Trophoblast cell (in vitro differentiated cells and primary cell): ENCODE data around the gene FRMD1.

Source experiments
- DNase-seq, 2 donors: peaks; one replicate each; pipeline ENCODE4 v3.0.0-alpha.2; 2016
- H2AFZ ChIP-seq: 2 replicates; pipeline ENCODE4 v1.6.1; 2013; ENCODE audit warnings: low read length, moderate library complexity, mild to moderate bottlenecking; ENCODE audit not compliant: insufficient read depth, poor library complexity
- H2AK5ac ChIP-seq: 2 replicates; pipeline ENCODE4 v1.6.1; 2013; ENCODE audit warnings: mild to moderate bottlenecking, low read length
- H2BK120ac ChIP-seq: 2 replicates; pipeline ENCODE4 v1.6.1; 2013; ENCODE audit warnings: low read length, mild to moderate bottlenecking, moderate library complexity; ENCODE audit not compliant: insufficient read depth, poor library complexity
- H2BK12ac ChIP-seq: 2 replicates; pipeline ENCODE4 v1.6.1; 2013; ENCODE audit warnings: mild to moderate bottlenecking, low read length, moderate library complexity
- H2BK5ac ChIP-seq: 2 replicates; pipeline ENCODE4 v1.6.1; 2013; ENCODE audit warnings: low read length, low read depth, moderate library complexity, mild to moderate bottlenecking; ENCODE audit not compliant: poor library complexity
- H3K14ac ChIP-seq: 2 replicates; pipeline ENCODE4 v1.6.1; 2013; ENCODE audit warnings: mild to moderate bottlenecking, low read length
- H3K18ac ChIP-seq: 2 replicates; pipeline ENCODE4 v1.6.1; 2013; ENCODE audit warnings: mild to moderate bottlenecking, low read length
- H3K23ac ChIP-seq: 2 replicates; pipeline ENCODE4 v1.6.1; 2013; ENCODE audit warnings: low read length
- H3K27ac ChIP-seq: 2 replicates; pipeline ENCODE4 v1.5.1; 2013; ENCODE audit warnings: low read depth, mild to moderate bottlenecking, inconsistent platforms, low read length, moderate library complexity
- H3K27me3 ChIP-seq: 2 replicates; pipeline ENCODE4 v1.6.1; 2013; ENCODE audit warnings: inconsistent platforms, mild to moderate bottlenecking, low read length, moderate library complexity; ENCODE audit not compliant: insufficient read depth
- H3K36me3 ChIP-seq, 2 experiments: 1 replicate in 1 of 2; 2 replicates in 1 of 2; pipeline ENCODE4 v1.6.1; 2013; ENCODE audit warnings: low read length in 2 of 2, mild to moderate bottlenecking in 2 of 2, moderate library complexity in 1 of 2; ENCODE audit not compliant: insufficient read depth in 2 of 2, control insufficient read depth in 1 of 2
- H3K4ac ChIP-seq: 2 replicates; pipeline ENCODE4 v1.6.1; 2013; ENCODE audit warnings: low read depth, mild to moderate bottlenecking, low read length, moderate library complexity
- H3K4me1 ChIP-seq, 2 experiments: 1 replicate in 1 of 2; 2 replicates in 1 of 2; pipeline ENCODE4 v1.6.1; 2013; ENCODE audit warnings: low read length in 2 of 2, mild to moderate bottlenecking in 2 of 2, moderate library complexity in 1 of 2; ENCODE audit not compliant: insufficient read depth in 2 of 2, control insufficient read depth in 1 of 2
- H3K4me2 ChIP-seq: 2 replicates; pipeline ENCODE4 v1.6.1; 2013; ENCODE audit warnings: inconsistent platforms, mild to moderate bottlenecking, low read length, moderate library complexity
- H3K4me3 ChIP-seq: 2 replicates; pipeline ENCODE4 v1.5.1; 2013; ENCODE audit warnings: mild to moderate bottlenecking, low read depth, low read length, inconsistent platforms
- H3K79me1 ChIP-seq: one replicate; pipeline ENCODE4 v1.6.1; 2013; ENCODE audit warnings: low read length
- H3K79me2 ChIP-seq: 2 replicates; pipeline ENCODE4 v1.6.1; 2013; ENCODE audit warnings: low read length, mild to moderate bottlenecking; ENCODE audit not compliant: control insufficient read depth, insufficient read depth, poor library complexity
- H3K9ac ChIP-seq: 2 replicates; pipeline ENCODE4 v1.6.1; 2013; ENCODE audit warnings: mild to moderate bottlenecking, low read length
- H3K9me3 ChIP-seq: 2 replicates; pipeline ENCODE4 v1.6.1; 2013; ENCODE audit warnings: low read depth, mild to moderate bottlenecking, control low read depth, inconsistent platforms, low read length; ENCODE audit not compliant: insufficient read depth
- H4K12ac ChIP-seq: 2 replicates; pipeline ENCODE4 v1.6.1; 2013; ENCODE audit warnings: low read depth, mild to moderate bottlenecking, low read length, moderate library complexity
- H4K8ac ChIP-seq: 2 replicates; pipeline ENCODE4 v1.6.1; 2013; ENCODE audit warnings: low read depth, mild to moderate bottlenecking, low read length, moderate library complexity
- H4K91ac ChIP-seq: one replicate; pipeline ENCODE4 v1.6.1; 2013; ENCODE audit warnings: low read depth, mild to moderate bottlenecking, low read length, moderate library complexity
- WGBS: extraction: QIAGEN DNeasy Blood & Tissue Kit; methylation state at CpG from one replicate; pipeline ENCODE4 v1.1.7; 2013; ENCODE audit warnings: missing lambda C conversion rate; ENCODE audit not compliant: insufficient read length, insufficient coverage; ENCODE audit errors: extremely low coverage; 5-methylcytosine and 5-hydroxymethylcytosine counted together

The FRMD1 gene

GRCh38 chr6:168052291-168052891 is 26.6 kb downstream of the FRMD1 start:
- no CpG with 5 or more reads among the region's 26 CpGs for WGBS
- DNase-seq: no peak

GRCh38 chr6:168051648-168052047 is 27.4 kb downstream of the FRMD1 start:
- no peak overlapping the region for H4K91ac ChIP-seq
- H4K8ac ChIP-seq: no peak overlapping the region
- H3K4me3 ChIP-seq: no peak overlapping the region
- H3K4me2 ChIP-seq: no peak overlapping the region
- no peak overlapping the region for H3K18ac ChIP-seq
- no peak overlapping the region for H3K27ac ChIP-seq
- no peak overlapping the region for H3K23ac ChIP-seq
- H3K4me1 ChIP-seq: peaks cover 3 to 8% of the 10 kb centered on the region in 2 experiments
- no peaks in the 10 kb centered on the region for H3K79me2 ChIP-seq
- no CpG with 5 or more reads among the region's 9 CpGs for WGBS
- H3K36me3 ChIP-seq: no peaks in the 10 kb centered on the region
- no peak overlapping the region for H2BK12ac ChIP-seq
- no peak overlapping the region for H2AK5ac ChIP-seq
- no peak overlapping the region for H2AFZ ChIP-seq
- no peak for DNase-seq
- H2BK120ac ChIP-seq: no peak overlapping the region
- H3K9me3 ChIP-seq: peaks cover 4% of the 10 kb centered on the region
- H2BK5ac ChIP-seq: no peak overlapping the region
- H3K14ac ChIP-seq: no peak overlapping the region
- no peak overlapping the region for H3K4ac ChIP-seq
- no peaks in the 10 kb centered on the region for H3K79me1 ChIP-seq
- H3K27me3 ChIP-seq: no peaks in the 10 kb centered on the region
- H4K12ac ChIP-seq: no peak overlapping the region
- no peak overlapping the region for H3K9ac ChIP-seq

More at GRCh38 chr6:168052291-168052891, 26.6 kb downstream of the FRMD1 start:
- Histone ChIP-seq H3K9ac (no peak overlapping the region), H3K79me1 (no peaks in the 10 kb centered on the region), H4K91ac (no peak overlapping the region), H3K36me3 (no peaks in the 10 kb centered on the region), H3K4me3 (no peak overlapping the region), H2BK12ac (no peak overlapping the region), H4K12ac (no peak overlapping the region), H3K23ac (no peak overlapping the region), H3K4me1 (peaks cover 3 to 8% of the 10 kb centered on the region in 2 experiments), H3K14ac (no peak overlapping the region), H3K27me3 (no peaks in the 10 kb centered on the region), H3K79me2 (no peaks in the 10 kb centered on the region), H3K9me3 (peaks cover 7% of the 10 kb centered on the region), H2BK120ac (no peak overlapping the region), H2AK5ac (no peak overlapping the region), H4K8ac (no peak overlapping the region), H3K4ac (no peak overlapping the region), H3K18ac (no peak overlapping the region), H2BK5ac (no peak overlapping the region), H3K4me2 (no peak overlapping the region), H3K27ac (no peak overlapping the region), H2AFZ (no peak overlapping the region)

GRCh38 chr6:168050881-168051586 is 28.0 kb downstream of the FRMD1 start:
- no peak overlapping the region for H3K4me2 ChIP-seq
- H3K79me1 ChIP-seq: no peaks in the 10 kb centered on the region
- no peaks in the 10 kb centered on the region for H3K27me3 ChIP-seq
- no peak overlapping the region for H2BK120ac ChIP-seq
- H3K23ac ChIP-seq: no peak overlapping the region
- no peak overlapping the region for H2BK12ac ChIP-seq
- H4K12ac ChIP-seq: no peak overlapping the region
- no peak overlapping the region for H3K4ac ChIP-seq
- H2AK5ac ChIP-seq: no peak overlapping the region
- no peak overlapping the region for H3K18ac ChIP-seq
- H3K14ac ChIP-seq: no peak overlapping the region
- H3K4me1 ChIP-seq: peaks cover 3 to 8% of the 10 kb centered on the region in 2 experiments
- H2BK5ac ChIP-seq: no peak overlapping the region
- no peak overlapping the region for H3K27ac ChIP-seq
- no peak overlapping the region for H2AFZ ChIP-seq
- H3K79me2 ChIP-seq: no peaks in the 10 kb centered on the region
- H3K36me3 ChIP-seq: no peaks in the 10 kb centered on the region
- DNase-seq: no peak
- no peak overlapping the region for H4K91ac ChIP-seq
- H3K9ac ChIP-seq: no peak overlapping the region
- no CpG with 5 or more reads among the region's 23 CpGs for WGBS
- peaks cover 4% of the 10 kb centered on the region for H3K9me3 ChIP-seq
- H4K8ac ChIP-seq: no peak overlapping the region
- no peak overlapping the region for H3K4me3 ChIP-seq

GRCh38 chr6:168050225-168050880 is 28.7 kb downstream of the FRMD1 start:
- Histone ChIP-seq H2BK120ac (no peak overlapping the region), H3K23ac (no peak overlapping the region), H3K36me3 (no peaks in the 10 kb centered on the region), H3K79me1 (no peaks in the 10 kb centered on the region), H3K79me2 (no peaks in the 10 kb centered on the region), H4K12ac (no peak overlapping the region), H3K4ac (no peak overlapping the region), H3K27me3 (no peaks in the 10 kb centered on the region), H3K9me3 (peaks cover 2% of the 10 kb centered on the region), H4K91ac (peak overlapping the region; percentile 33), H2BK5ac (no peak overlapping the region), H3K27ac (no peak overlapping the region), H4K8ac (no peak overlapping the region), H3K4me2 (no peak overlapping the region), H3K4me1 (peaks cover 3 to 8% of the 10 kb centered on the region in 2 experiments), H2AFZ (no peak overlapping the region), H2AK5ac (peak overlapping the region; percentile 20), H3K18ac (no peak overlapping the region), H2BK12ac (no peak overlapping the region), H3K14ac (no peak overlapping the region), H3K4me3 (no peak overlapping the region), H3K9ac (no peak overlapping the region)
- WGBS: no CpG with 5 or more reads among the region's 27 CpGs
- no peak for DNase-seq
